A549 (cell line): ENCODE results near the gene ALB. TPM values are rescaled to one million over a fixed set of nuclear protein-coding genes. Genes with fewer than 3 reads are reported as not detected.

ENCODE experiments used
- ATAC-seq, 2 experiments: fragments of 200-7000 bp in 1 of 2; fragments of >200 bp in 1 of 2; cut with Nextera tagmentation in 1 of 2; cut with Tn5 transposase in 1 of 2; 3 replicates each; pipeline versions ENCODE4 v1.8.0 to v1.9.1; 2018 to 2020; ENCODE audit warnings: mild to moderate bottlenecking in 1 of 2, moderate library complexity in 1 of 2
- CTCF ChIA-PET: fragments of 300-600 bp; sonication (Branson Sonifier 250); formaldehyde crosslinking; extraction: SDS; loops from one replicate; lab custom pipeline; 2021; ENCODE audit warnings: antibody characterized with exemption, inconsistent platforms; lab: Yijun Ruan, JAX
- POLR2A ChIA-PET: fragments of 350-600 bp; formaldehyde crosslinking; extraction: SDS; loops from one replicate; lab custom pipeline; 2021; ENCODE audit warnings: antibody characterized with exemption, inconsistent platforms; lab: Yijun Ruan, JAX
- DNase-seq, 2 experiments: peaks; one replicate each; pipeline versions ENCODE4 v3.0.0 to v3.0.0-alpha.2; 2011 to 2016; ENCODE audit warnings: low read depth in 1 of 2, low spot score in 1 of 2
- FAIRE-seq: peaks from 2 replicates; lab custom pipeline; 2011; peaks lifted over from hg19 to GRCh38; lab: Jason Lieb, UNC
- H3K27ac ChIP-seq, 2 experiments: fragments of >200 bp; sonication (Bioruptor Twin); formaldehyde crosslinking; 3 replicates each; pipeline ENCODE4 v1.5.1; 2016 to 2017
- H3K4me1 ChIP-seq: fragments of >200 bp; sonication (Bioruptor Twin); formaldehyde crosslinking; 3 replicates; pipeline ENCODE4 v1.6.1; 2016
- H3K4me2 ChIP-seq: fragments of >200 bp; sonication (Bioruptor Twin); formaldehyde crosslinking; 3 replicates; pipeline ENCODE4 v1.6.1; 2016
- H3K4me3 ChIP-seq: fragments of >200 bp; sonication (Bioruptor Twin); formaldehyde crosslinking; 3 replicates; pipeline ENCODE4 v1.5.1; 2016
- H3K9me3 ChIP-seq: fragments of >200 bp; sonication (Bioruptor Twin); formaldehyde crosslinking; 3 replicates; pipeline ENCODE4 v1.6.1; 2016
- CBX2 ChIP-seq: fragments of 200-600 bp; sonication (generic); IDR thresholded peaks from 2 replicates; pipeline ENCODE4 v1.6.1; 2016; ENCODE audit warnings: low read depth, mild to moderate bottlenecking, borderline replicate concordance
- CBX8 ChIP-seq: fragments of 200-600 bp; sonication (generic); IDR thresholded peaks from 2 replicates; pipeline ENCODE4 v1.6.1; 2016
- CEBPB ChIP-seq, 2 experiments: fragments of >200 bp in 1 of 2; sonication (Bioruptor Twin) in 1 of 2; formaldehyde crosslinking in 1 of 2; IDR thresholded peaks; 2 replicates each; pipeline ENCODE4 v1.6.1; 2012 to 2016
- ESRRA ChIP-seq: fragments of 150-350 bp; IDR thresholded peaks from 2 replicates; pipeline ENCODE4 v1.6.1; 2014; ENCODE audit warnings: mild to moderate bottlenecking, low read length, borderline replicate concordance
- FOSL2 ChIP-seq, 2 experiments: fragments of 450-650 bp in 1 of 2; fragments of >200 bp in 1 of 2; sonication (Bioruptor Twin) in 1 of 2; formaldehyde crosslinking; IDR thresholded peaks; 2 replicates each; pipeline versions ENCODE4 v1.5.0 to v1.6.1; 2016 to 2020; ENCODE audit warnings: mild to moderate bottlenecking in 1 of 2, moderate library complexity in 1 of 2
- FOXS1 ChIP-seq: fragments of 250-450 bp; sonication (Bioruptor Pico); IDR thresholded peaks from 2 replicates; pipeline ENCODE4 v1.5.0; 2020; ENCODE audit warnings: mild to moderate bottlenecking, moderate library complexity
- KDM5A ChIP-seq: fragments of 200-600 bp; sonication (generic); IDR thresholded peaks from 2 replicates; pipeline ENCODE4 v1.6.1; 2016; ENCODE audit warnings: antibody characterized with exemption, mild to moderate bottlenecking
- MAFK ChIP-seq: fragments of 450-650 bp; IDR thresholded peaks from 2 replicates; pipeline ENCODE4 v1.6.1; 2014; ENCODE audit not compliant: partially characterized antibody
- MAX ChIP-seq: IDR thresholded peaks from 2 replicates; pipeline ENCODE4 v1.6.1; 2012
- MAZ ChIP-seq: fragments of 150-350 bp; IDR thresholded peaks from 2 replicates; pipeline ENCODE4 v1.6.1; 2014; ENCODE audit warnings: antibody characterized with exemption, low read depth, low read length, borderline replicate concordance
- MYC ChIP-seq: IDR thresholded peaks from 2 replicates; pipeline ENCODE4 v1.6.1; 2012; ENCODE audit warnings: mild to moderate bottlenecking, inconsistent platforms, low read length, improper control_type of control experiment, borderline replicate concordance
- NFE2L2 ChIP-seq: fragments of 150-350 bp; conservative IDR thresholded peaks from 2 replicates; pipeline ENCODE4 v1.6.1; 2014; ENCODE audit warnings: low read length
- NPAS2 ChIP-seq: fragments of 250-450 bp; sonication (Bioruptor Pico); IDR thresholded peaks from 2 replicates; pipeline ENCODE4 v1.8.0; 2022; ENCODE audit warnings: mild to moderate bottlenecking, moderate library complexity, borderline replicate concordance
- NR3C1 ChIP-seq: fragments of >200 bp; sonication (Bioruptor Twin); formaldehyde crosslinking; IDR thresholded peaks from 3 replicates; pipeline ENCODE4 v1.6.1; 2017
- PBX3 ChIP-seq: IDR thresholded peaks from 2 replicates; pipeline ENCODE4 v1.6.1; 2012
- POLR2A ChIP-seq: IDR thresholded peaks from 2 replicates; pipeline ENCODE4 v1.6.1; 2012; ENCODE audit warnings: mild to moderate bottlenecking, low read length
- POLR2AphosphoS2 ChIP-seq: conservative IDR thresholded peaks from 2 replicates; pipeline ENCODE4 v1.6.1; 2012; ENCODE audit warnings: low read length, improper control_type of control experiment, inconsistent platforms
- RFX5 ChIP-seq: fragments of 450-650 bp; IDR thresholded peaks from 2 replicates; pipeline ENCODE4 v1.7.1; 2014; ENCODE audit warnings: antibody characterized with exemption, mild to moderate bottlenecking, moderate library complexity
- RNF2 ChIP-seq: fragments of 200-600 bp; sonication (generic); IDR thresholded peaks from 2 replicates; pipeline ENCODE4 v1.6.1; 2016; ENCODE audit warnings: low read depth, mild to moderate bottlenecking, antibody characterized with exemption, moderate library complexity, borderline replicate concordance
- SREBF2 ChIP-seq: fragments of 450-650 bp; IDR thresholded peaks from 2 replicates; pipeline ENCODE4 v1.6.1; 2014; ENCODE audit warnings: mild to moderate bottlenecking, moderate library complexity
- TP53 ChIP-seq: fragments of 250-450 bp; sonication (Bioruptor Pico); IDR thresholded peaks from 2 replicates; pipeline ENCODE4 v1.5.0; 2021; ENCODE audit warnings: mild to moderate bottlenecking, moderate library complexity
- USF2 ChIP-seq: fragments of 450-650 bp; IDR thresholded peaks from 2 replicates; pipeline ENCODE4 v1.6.1; 2014; ENCODE audit warnings: antibody characterized with exemption
- ZFP36 ChIP-seq: fragments of 450-650 bp; IDR thresholded peaks from 2 replicates; pipeline ENCODE4 v1.6.1; 2014; ENCODE audit warnings: borderline replicate concordance; ENCODE audit not compliant: partially characterized antibody
- WGBS: methylation state at CpG from one replicate; pipeline ENCODE4 v1.1.6; 2017; ENCODE audit errors: missing lambda C conversion rate; 5-methylcytosine and 5-hydroxymethylcytosine counted together
- polyA plus RNA-seq, 4 experiments: library from polyadenylated mRNA; depleted of rRNA in 3 of 4; stranded (reverse); fragments of >200 nt; fragmentation: RNase III in 1 of 4; extraction: RNeasy Plus Mini Kit Qiagen cat#74134 plus additional on column Dnase treatment in 1 of 4; gene quantifications; 2 replicates in 3 of 4; 3 replicates in 1 of 4; pipeline ENCODE4 v1.2.3, GENCODE V29; 2011 to 2017

Gene ALB
- polyA plus RNA-seq, 2 of the 4 experiments (the other 2 are of a cell fraction) = 0.10 to 0.25 TPM

- Histone ChIP-seq H3K4me3 (no peak overlapping the region), H3K27ac (no peak overlapping the region), H3K9me3 (no peaks in the 10 kb centered on the region), H3K4me1 (no peaks in the 10 kb centered on the region), H3K4me2 (no peak overlapping the region)
- ATAC-seq (no peak), FAIRE-seq (no peak), DNase-seq (no peak)
- ChIA-PET POLR2A (no interaction called here), CTCF (interaction anchor here (0.5 to 1.7 kb wide), 2 partner anchors 24 to 161 kb away, joined by 3 read pairs; no protein-coding TSS in a partner anchor)
- WGBS = 58% methylated on average over 4 of the region's 4 CpGs
- TF ChIP-seq CBX2 (no peak), ZFP36 (no peak), KDM5A (no peak), MYC (no peak), NFE2L2 (no peak), NPAS2 (no peak), MAX (no peak), SREBF2 (no peak)
These were observed 18.3 kb downstream of the ALB start for GRCh38 chr4:73422458-73422752.

GRCh38 chr4:73423184-73423583 lies 19.1 kb downstream of the ALB start:
- FAIRE-seq (no peak), ATAC-seq (no peak)

GRCh38 chr4:73426666-73427065 lies 22.6 kb downstream of the ALB start:
- TF ChIP-seq CBX8 (no peak), MAZ (no peak), RFX5 (no peak), RNF2 (no peak), ESRRA (no peak), USF2 (no peak), POLR2AphosphoS2 (no peak), PBX3 (no peak), POLR2A (no peak), MAFK (no peak), CEBPB (IDR thresholded peaks at IDR 0.05) (no peak)
- TF ChIP-seq, all 56 proteins: peak for 0
- DNase-seq (no peak), FAIRE-seq (no peak), ATAC-seq (no peak)
- CTCF ChIA-PET = interaction anchor here (1.0 kb wide), 1 partner anchor 9 kb away, joined by 4 read pairs; no protein-coding TSS in a partner anchor
- Histone ChIP-seq H3K4me2 (no peak overlapping the region), H3K27ac (no peak overlapping the region), H3K4me1 (no peaks in the 10 kb centered on the region), H3K9me3 (no peaks in the 10 kb centered on the region), H3K4me3 (no peak overlapping the region)
- 30% methylated on average over 3 of the region's 3 CpGs for WGBS
- POLR2A ChIA-PET = no interaction called here

More at GRCh38 chr4:73423184-73423583, 19.1 kb downstream of the ALB start:
- ChIA-PET CTCF (interaction anchor here (0.5 to 1.7 kb wide), 3 partner anchors 12 to 161 kb away, joined by 3 read pairs; no protein-coding TSS in a partner anchor), POLR2A (no interaction called here)
- Histone ChIP-seq H3K4me1 (no peaks in the 10 kb centered on the region), H3K4me2 (no peak overlapping the region), H3K9me3 (no peaks in the 10 kb centered on the region), H3K4me3 (no peak overlapping the region), H3K27ac (no peak overlapping the region)
- TF ChIP-seq TP53 (CRISPR knock-in tag) (no peak), FOSL2 (IDR thresholded peaks at IDR 0.05) (no peak), FOSL2 (CRISPR knock-in tag; IDR thresholded peaks at IDR 0.05) (no peak), FOXS1 (CRISPR knock-in tag) (no peak), NR3C1 (no peak), CBX8 (no peak)
- DNase-seq = no peak
